Measurements from ENCODE around the gene PCCA.

DNA sequence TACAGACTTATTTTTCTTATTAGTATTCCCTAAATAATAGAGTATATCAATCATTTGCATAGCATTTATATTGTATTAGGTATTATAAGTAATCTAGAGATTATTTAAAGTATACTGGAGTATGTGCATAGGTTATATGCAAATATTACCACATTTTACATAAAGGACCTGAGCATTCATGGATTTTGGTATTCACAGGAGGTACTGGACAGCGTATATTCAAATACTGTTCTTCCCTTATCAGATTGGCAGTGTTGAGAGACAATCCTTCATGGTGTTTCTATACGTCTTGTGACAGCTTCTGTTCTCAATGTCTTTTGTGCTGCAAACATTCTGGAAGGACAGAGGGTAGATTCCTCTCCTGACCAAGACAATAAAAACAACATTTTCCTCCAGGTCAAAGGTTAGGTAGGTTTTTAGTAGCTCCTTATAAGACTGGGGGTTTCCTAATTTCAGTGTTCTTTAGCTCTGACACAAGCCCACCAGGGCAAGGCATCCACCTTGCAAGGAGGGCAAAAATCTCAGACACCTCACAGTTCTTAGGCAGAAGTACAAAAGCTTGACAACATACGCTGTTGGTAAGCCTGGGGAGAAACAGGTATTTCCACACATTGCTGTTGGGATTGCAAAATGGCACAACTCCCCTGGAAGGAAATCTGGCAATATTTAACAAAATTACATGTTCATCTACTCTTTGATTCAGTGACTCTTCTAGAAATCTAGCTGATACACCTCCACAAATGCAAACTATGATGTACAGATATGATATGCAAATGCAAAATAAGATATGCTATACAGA lies 20.6 kb upstream of the PCCA start:
- TF ChIP-seq, protein P1, sequence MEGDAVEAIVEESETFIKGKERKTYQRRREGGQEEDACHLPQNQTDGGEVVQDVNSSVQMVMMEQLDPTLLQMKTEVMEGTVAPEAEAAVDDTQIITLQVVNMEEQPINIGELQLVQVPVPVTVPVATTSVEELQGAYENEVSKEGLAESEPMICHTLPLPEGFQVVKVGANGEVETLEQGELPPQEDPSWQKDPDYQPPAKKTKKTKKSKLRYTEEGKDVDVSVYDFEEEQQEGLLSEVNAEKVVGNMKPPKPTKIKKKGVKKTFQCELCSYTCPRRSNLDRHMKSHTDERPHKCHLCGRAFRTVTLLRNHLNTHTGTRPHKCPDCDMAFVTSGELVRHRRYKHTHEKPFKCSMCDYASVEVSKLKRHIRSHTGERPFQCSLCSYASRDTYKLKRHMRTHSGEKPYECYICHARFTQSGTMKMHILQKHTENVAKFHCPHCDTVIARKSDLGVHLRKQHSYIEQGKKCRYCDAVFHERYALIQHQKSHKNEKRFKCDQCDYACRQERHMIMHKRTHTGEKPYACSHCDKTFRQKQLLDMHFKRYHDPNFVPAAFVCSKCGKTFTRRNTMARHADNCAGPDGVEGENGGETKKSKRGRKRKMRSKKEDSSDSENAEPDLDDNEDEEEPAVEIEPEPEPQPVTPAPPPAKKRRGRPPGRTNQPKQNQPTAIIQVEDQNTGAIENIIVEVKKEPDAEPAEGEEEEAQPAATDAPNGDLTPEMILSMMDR (IDR thresholded peaks at IDR 0.05; ENCODE audit: insufficient read depth, low read length, poor library complexity, severe bottlenecking): no peak
- no peak for TF ChIP-seq EZH2phosphoT487 (conservative IDR thresholded peaks at IDR 0.05; ENCODE audit: low read length)
